ENCODE data around the gene C3orf18.
A peak's percentile ranks its signal among the peaks of the same experiment; 100 is the strongest.

The C3orf18 gene

GRCh38 chr3:50604110-50604621 is 36.6 kb upstream of the C3orf18 start:
- DNase-seq (ENCODE audit: low read depth in 2 of 2, low spot score in 1 of 2) = no peak

- DNase-seq (ENCODE audit: low read depth in 2 of 2, low spot score in 1 of 2) = no peak
Measured at GRCh38 chr3:50603261-50604109, 35.9 kb upstream of the C3orf18 start.

GRCh38 chr3:50602595-50603191 is 35.1 kb upstream of the C3orf18 start:
- DNase-seq (ENCODE audit: low read depth in 2 of 2, low spot score in 1 of 2) = no peak

- DNase-seq (ENCODE audit: low read depth in 2 of 2, low spot score in 1 of 2) = peak; percentile 65 to 83
Measured at GRCh38 chr3:50600841-50601591, 33.5 kb upstream of the C3orf18 start.

- DNase-seq (ENCODE audit: low read depth in 2 of 2, low spot score in 1 of 2) = no peak
Measured at GRCh38 chr3:50600141-50600753, 32.7 kb upstream of the C3orf18 start.

- DNase-seq (ENCODE audit: low read depth in 2 of 2, low spot score in 1 of 2) = no peak
Measured at GRCh38 chr3:50599716-50600118, 32.2 kb upstream of the C3orf18 start.

- DNase-seq (ENCODE audit: low read depth in 2 of 2, low spot score in 1 of 2) = no peak
Measured at GRCh38 chr3:50599115-50599715, 31.7 kb upstream of the C3orf18 start.

- DNase-seq (ENCODE audit: low read depth in 2 of 2, low spot score in 1 of 2) = no peak
Measured at GRCh38 chr3:50594253-50594785, 26.8 kb upstream of the C3orf18 start.

- DNase-seq (ENCODE audit: low read depth in 2 of 2, low spot score in 1 of 2) = no peak
Measured at GRCh38 chr3:50592568-50592967, 25.0 kb upstream of the C3orf18 start.

GRCh38 chr3:50591196-50591741 is 23.7 kb upstream of the C3orf18 start:
- no peak for DNase-seq (ENCODE audit: low read depth in 2 of 2, low spot score in 1 of 2)

GRCh38 chr3:50588759-50589433 is 21.3 kb upstream of the C3orf18 start:
- DNase-seq (ENCODE audit: low read depth in 2 of 2, low spot score in 1 of 2) = no peak

GRCh38 chr3:50587806-50588758 is 20.5 kb upstream of the C3orf18 start:
- DNase-seq (ENCODE audit: low read depth in 2 of 2, low spot score in 1 of 2) = no peak

GRCh38 chr3:50587373-50587772 is 19.8 kb upstream of the C3orf18 start:
- no peak for DNase-seq (ENCODE audit: low read depth in 2 of 2, low spot score in 1 of 2)

- no peak for DNase-seq (ENCODE audit: low read depth in 2 of 2, low spot score in 1 of 2)
Measured at GRCh38 chr3:50586763-50587070, 19.2 kb upstream of the C3orf18 start.

GRCh38 chr3:50585919-50586762 is 18.6 kb upstream of the C3orf18 start:
- no peak for DNase-seq (ENCODE audit: low read depth in 2 of 2, low spot score in 1 of 2)

- no peak for DNase-seq (ENCODE audit: low read depth in 2 of 2, low spot score in 1 of 2)
Measured at GRCh38 chr3:50584391-50584790, 16.8 kb upstream of the C3orf18 start.

GRCh38 chr3:50583897-50584296 is 16.4 kb upstream of the C3orf18 start:
- no peak for DNase-seq (ENCODE audit: low read depth in 2 of 2, low spot score in 1 of 2)

- DNase-seq (ENCODE audit: low read depth in 2 of 2, low spot score in 1 of 2) = no peak
Measured at GRCh38 chr3:50582083-50582482, 14.5 kb upstream of the C3orf18 start.
